Neural cell (in vitro differentiated cells): ENCODE results near the gene PRIMPOL.

Source experiments
- EP300 ChIP-seq: fragments of 450-650 bp; conservative IDR thresholded peaks from 2 replicates; pipeline ENCODE4 v1.6.1; 2014; ENCODE audit warnings: antibody characterized with exemption, mild to moderate bottlenecking, moderate library complexity; ENCODE audit not compliant: poor library complexity, severe bottlenecking
- POLR2AphosphoS5 ChIP-seq: IDR thresholded peaks from 2 replicates; pipeline ENCODE4 v1.6.1; 2012
- SMC3 ChIP-seq: fragments of 450-650 bp; conservative IDR thresholded peaks from 2 replicates; pipeline ENCODE4 v1.6.1; 2014; ENCODE audit warnings: antibody characterized with exemption, mild to moderate bottlenecking, moderate library complexity; ENCODE audit not compliant: poor library complexity
- TF ChIP-seq, protein P1 (sequence below): fragments of 450-650 bp; IDR thresholded peaks from 2 replicates; pipeline ENCODE4 v1.5.1; 2014; ENCODE audit warnings: antibody characterized with exemption, mild to moderate bottlenecking, moderate library complexity; ENCODE audit not compliant: poor library complexity, severe bottlenecking

DNA sequence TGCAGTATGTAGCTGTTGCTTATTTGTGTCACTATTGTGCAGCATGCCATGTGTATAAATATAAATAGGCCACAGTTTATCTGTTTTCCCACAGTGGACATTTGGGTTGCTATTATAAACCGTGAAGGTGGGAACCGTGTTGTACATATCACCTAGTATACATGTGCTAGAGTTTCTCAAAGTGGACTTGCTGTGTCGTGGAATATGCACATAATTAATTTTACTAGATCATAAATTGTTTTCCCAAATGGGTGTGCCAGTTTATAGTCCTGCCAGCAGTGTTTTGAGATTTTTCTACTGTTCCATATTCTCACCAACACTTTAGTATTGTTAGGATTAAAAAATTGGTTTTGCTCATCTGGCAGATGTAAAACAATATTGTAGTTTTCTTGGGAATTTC lies 38.5 kb downstream of the PRIMPOL start:
- TF ChIP-seq, protein P1, sequence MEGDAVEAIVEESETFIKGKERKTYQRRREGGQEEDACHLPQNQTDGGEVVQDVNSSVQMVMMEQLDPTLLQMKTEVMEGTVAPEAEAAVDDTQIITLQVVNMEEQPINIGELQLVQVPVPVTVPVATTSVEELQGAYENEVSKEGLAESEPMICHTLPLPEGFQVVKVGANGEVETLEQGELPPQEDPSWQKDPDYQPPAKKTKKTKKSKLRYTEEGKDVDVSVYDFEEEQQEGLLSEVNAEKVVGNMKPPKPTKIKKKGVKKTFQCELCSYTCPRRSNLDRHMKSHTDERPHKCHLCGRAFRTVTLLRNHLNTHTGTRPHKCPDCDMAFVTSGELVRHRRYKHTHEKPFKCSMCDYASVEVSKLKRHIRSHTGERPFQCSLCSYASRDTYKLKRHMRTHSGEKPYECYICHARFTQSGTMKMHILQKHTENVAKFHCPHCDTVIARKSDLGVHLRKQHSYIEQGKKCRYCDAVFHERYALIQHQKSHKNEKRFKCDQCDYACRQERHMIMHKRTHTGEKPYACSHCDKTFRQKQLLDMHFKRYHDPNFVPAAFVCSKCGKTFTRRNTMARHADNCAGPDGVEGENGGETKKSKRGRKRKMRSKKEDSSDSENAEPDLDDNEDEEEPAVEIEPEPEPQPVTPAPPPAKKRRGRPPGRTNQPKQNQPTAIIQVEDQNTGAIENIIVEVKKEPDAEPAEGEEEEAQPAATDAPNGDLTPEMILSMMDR = no peak
- TF ChIP-seq POLR2AphosphoS5 = no peak
- no peak for TF ChIP-seq EP300
- TF ChIP-seq SMC3 = no peak
